ENCODE measurements around the gene CXCR6. TPM values are rescaled to one million over a fixed set of nuclear protein-coding genes. Genes with fewer than 3 reads are reported as not detected.
A peak's percentile ranks its signal among the peaks of the same experiment; 100 is the strongest.

The CXCR6 gene
- total and polyA plus RNA-seq, 3 experiments from 2014 or later: 5.8 to 70.8 (median 5.9) TPM

DNA sequence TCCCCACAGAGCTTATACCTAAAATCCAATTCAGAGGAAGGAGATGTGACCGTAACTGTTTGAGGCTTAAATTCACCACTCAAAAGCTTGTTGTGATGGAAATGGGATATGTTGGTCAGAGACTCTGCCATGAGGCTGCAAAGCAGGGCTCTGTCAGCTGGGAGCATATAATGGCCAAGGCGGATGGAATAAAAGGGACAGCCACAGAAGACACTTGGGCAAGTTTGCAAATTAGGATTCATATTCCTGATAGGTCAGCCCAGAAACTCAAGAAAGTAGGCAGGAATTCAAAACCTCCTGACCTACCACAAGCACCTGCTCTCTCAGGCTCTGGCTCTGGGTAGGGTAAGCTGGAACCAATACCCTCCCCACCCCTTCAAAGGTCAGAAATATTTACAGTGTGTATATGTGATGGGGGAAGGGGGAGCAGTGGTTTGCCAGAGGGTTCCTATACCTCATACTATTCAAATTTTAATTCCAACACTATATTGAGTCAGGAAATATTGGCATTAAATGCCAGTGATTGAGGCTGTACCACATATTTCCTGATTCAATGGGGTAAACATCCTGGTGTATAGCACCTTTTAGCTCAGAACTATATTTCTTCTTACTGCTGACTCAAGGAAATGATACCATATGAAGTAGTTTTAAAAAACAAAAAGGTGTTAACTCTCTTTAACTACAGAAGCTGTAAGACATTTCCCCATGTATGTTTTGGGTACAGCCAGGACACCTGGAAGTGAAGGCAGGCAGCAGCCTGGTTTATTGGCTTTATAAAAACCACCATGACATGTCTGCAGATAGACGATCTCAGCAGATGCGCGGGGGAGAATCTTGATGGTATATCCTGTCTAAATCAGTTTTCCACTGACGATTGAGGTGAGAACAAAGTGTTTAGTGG, 33.2 kb downstream of the CXCR6 start:
- H3K27me3 Mint-ChIP-seq: peaks cover 0 to 2% of the 10 kb centered on the region in 2 donors

DNA sequence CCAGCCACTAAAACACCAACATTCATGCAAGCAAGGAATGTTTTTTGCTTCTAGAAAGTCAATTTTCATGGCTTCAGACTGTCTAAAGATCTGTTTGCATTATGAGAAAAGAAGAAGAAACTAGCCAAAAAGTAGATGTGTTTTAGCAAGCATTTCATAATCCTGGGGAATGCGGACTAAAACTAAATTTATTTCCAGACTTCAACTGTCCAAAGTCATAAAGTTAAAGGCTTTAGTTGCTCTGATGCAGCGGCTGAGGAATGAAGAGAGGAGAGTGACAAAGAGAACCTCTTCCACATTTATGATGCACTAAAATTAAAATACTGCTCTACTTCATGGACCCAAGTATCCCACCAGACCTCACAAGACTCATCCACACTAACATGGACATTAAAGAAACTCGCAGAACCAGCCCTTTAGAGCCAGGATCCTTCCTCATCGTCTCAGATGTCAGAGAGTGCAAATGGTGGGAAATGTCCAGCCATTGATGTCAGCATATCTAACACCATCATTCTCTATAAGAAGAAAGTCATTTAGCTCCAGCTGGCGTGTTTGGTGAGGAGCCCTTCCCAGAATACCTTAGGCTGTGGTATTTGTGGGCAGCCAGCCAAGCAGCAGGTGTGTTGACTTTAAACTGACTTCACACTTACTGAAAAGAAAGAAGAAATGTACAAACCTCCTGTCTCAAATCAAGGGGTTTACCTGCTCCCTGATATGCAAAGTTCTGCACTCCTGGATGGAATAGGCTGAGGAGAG, 34.9 kb downstream of the CXCR6 start:
- Mint-ChIP-seq H3K4me3 (peak overlapping the region; percentile 29 to 91 (median 85)), H3K4me1 (peaks cover 81 to 98% (median 87%) of the 10 kb centered on the region in 3 donors), H3K9me3 (no peaks in the 10 kb centered on the region), H3K27ac (peak overlapping the region; percentile 81 to 98 (median 98)), H3K27me3 (peaks cover 0 to 2% of the 10 kb centered on the region in 2 donors), H3K36me3 (peaks cover 23 to 77% (median 27%) of the 10 kb centered on the region in 3 donors)
- CTCF ChIA-PET: interaction anchor here (1.8 to 2.5 kb wide), 3 partner anchors 10 to 101 kb away, joined by 4 to 7 read pairs (median 6); no protein-coding TSS in a partner anchor
- Histone ChIP-seq H3K27ac (ENCODE audit: low read depth, low read length) (no peak overlapping the region), H3K4me3 (ENCODE audit: low read length) (no peak overlapping the region), H3K4me1 (ENCODE audit: insufficient read depth, low read length) (peaks cover 83% of the 10 kb centered on the region), H3K9me3 (ENCODE audit: low read length) (no peaks in the 10 kb centered on the region), H3K27me3 (ENCODE audit: insufficient read depth, low read length, poor library complexity, severe bottlenecking) (no peaks in the 10 kb centered on the region), H3K36me3 (ENCODE audit: insufficient read depth, low read length) (peaks cover 36% of the 10 kb centered on the region)
- POLR2A ChIA-PET: interaction anchor here (0.7 to 1.8 kb wide), 2 partner anchors 20 to 35 kb away, joined by 4 to 9 read pairs; partner anchors contain the start of gene CXCR6
- DNase-seq: peak in 3 of 5 donors; percentile 21 to 39 (median 30)

More for the DNA sequence above, 33.2 kb downstream of the CXCR6 start:
- Mint-ChIP-seq H3K4me1 (peaks cover 90 to 97% (median 96%) of the 10 kb centered on the region in 3 donors), H3K9me3 (no peaks in the 10 kb centered on the region), H3K36me3 (peaks cover 24 to 75% (median 29%) of the 10 kb centered on the region in 3 donors), H3K4me3 (peak overlapping the region; percentile 9 to 87 (median 58)), H3K27ac (peak overlapping the region; percentile 78 to 98 (median 93))
- Histone ChIP-seq H3K27ac (ENCODE audit: low read depth, low read length) (peak overlapping the region; percentile 20), H3K36me3 (ENCODE audit: insufficient read depth, low read length) (peaks cover 31% of the 10 kb centered on the region), H3K27me3 (ENCODE audit: insufficient read depth, low read length, poor library complexity, severe bottlenecking) (no peaks in the 10 kb centered on the region), H3K4me3 (ENCODE audit: low read length) (peak overlapping the region; percentile 0), H3K4me1 (ENCODE audit: insufficient read depth, low read length) (peaks cover 92% of the 10 kb centered on the region), H3K9me3 (ENCODE audit: low read length) (no peaks in the 10 kb centered on the region)
- ChIA-PET CTCF (interaction anchor here (1.0 to 2.5 kb wide), 12 partner anchors 8 to 134 kb away, joined by 3 to 10 read pairs (median 6); partner anchors contain the start of genes CXCR6 and LZTFL1), POLR2A (interaction anchor here (0.7 to 2.1 kb wide), 10 partner anchors 11 to 1140 kb away, joined by 3 to 16 read pairs (median 4); partner anchors contain the start of genes CXCR6 and FYCO1)
- peak; percentile 32 to 71 (median 38) for DNase-seq

DNA sequence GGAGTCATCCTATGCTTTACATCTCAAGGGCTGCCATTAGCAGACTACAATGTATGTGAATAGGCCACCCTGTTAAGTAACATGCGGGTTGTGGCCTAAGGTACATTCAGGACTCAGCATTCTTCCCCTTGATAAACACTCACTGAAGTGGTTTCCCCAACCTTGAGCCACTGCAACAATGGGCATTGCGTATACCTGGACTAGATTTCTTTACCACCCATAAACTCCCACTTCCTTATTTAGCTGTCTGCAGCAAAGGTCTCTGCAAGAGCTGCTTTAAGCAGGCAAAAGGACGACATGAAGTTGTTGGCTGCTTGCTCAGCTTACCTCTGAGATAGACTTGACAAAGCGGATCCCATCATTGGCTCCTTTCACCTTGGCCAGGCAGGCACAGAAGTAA, 36.1 kb downstream of the CXCR6 start:
- Histone ChIP-seq H3K27me3 (ENCODE audit: insufficient read depth, low read length, poor library complexity, severe bottlenecking) (no peaks in the 10 kb centered on the region), H3K4me1 (ENCODE audit: insufficient read depth, low read length) (peaks cover 74% of the 10 kb centered on the region), H3K9me3 (ENCODE audit: low read length) (no peaks in the 10 kb centered on the region), H3K4me3 (ENCODE audit: low read length) (no peak overlapping the region), H3K27ac (ENCODE audit: low read depth, low read length) (no peak overlapping the region), H3K36me3 (ENCODE audit: insufficient read depth, low read length) (peaks cover 44% of the 10 kb centered on the region)
- H3K27me3 Mint-ChIP-seq: peaks cover 0 to 2% of the 10 kb centered on the region in 2 donors
- peaks cover 29 to 80% (median 31%) of the 10 kb centered on the region in 3 donors for H3K36me3 Mint-ChIP-seq
- CTCF ChIA-PET: interaction anchor here (0.8 to 2.1 kb wide), 3 partner anchors 12 to 100 kb away, joined by 3 to 6 read pairs (median 4); no protein-coding TSS in a partner anchor
- peak overlapping the region; percentile 39 to 98 (median 88) for H3K27ac Mint-ChIP-seq
- H3K4me1 Mint-ChIP-seq: peaks cover 81 to 100% (median 88%) of the 10 kb centered on the region in 3 donors
- no peaks in the 10 kb centered on the region for H3K9me3 Mint-ChIP-seq
- no peak for DNase-seq
- POLR2A ChIA-PET: interaction anchor here (0.6 to 2.2 kb wide), 3 partner anchors 14 to 128 kb away, joined by 3 to 6 read pairs (median 6); no protein-coding TSS in a partner anchor
- peak overlapping the region in 6 of 7 donors; percentile 16 to 89 (median 60) for H3K4me3 Mint-ChIP-seq

DNA sequence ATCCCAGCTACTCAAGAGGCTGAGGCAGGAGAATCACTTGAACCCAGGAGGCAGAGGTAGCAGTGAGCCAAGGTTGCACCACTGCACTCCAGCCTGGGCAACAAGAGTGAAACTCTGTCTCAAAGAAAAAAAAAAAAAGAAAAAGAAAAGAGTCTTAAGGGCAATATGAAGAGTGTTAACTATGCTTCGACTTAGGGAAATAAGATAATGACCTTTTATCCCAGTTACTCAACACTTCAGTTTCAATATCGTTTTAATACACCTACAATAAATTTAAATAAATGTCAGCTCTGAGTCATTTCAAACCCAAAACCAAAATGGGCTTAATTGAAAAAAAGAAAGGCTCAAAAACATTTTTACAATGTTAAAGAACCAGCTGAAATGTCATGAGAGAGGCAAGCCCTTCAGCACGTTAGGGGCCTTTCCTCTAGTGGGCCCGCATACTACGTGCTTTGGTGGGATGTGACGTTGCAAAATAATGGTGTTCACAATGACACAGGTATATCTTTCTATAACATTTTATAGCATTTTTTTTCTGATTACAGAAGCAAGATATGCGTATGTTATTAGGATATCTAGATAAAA, 37.1 kb downstream of the CXCR6 start:
- Mint-ChIP-seq H3K9me3 (no peaks in the 10 kb centered on the region), H3K4me3 (peak overlapping the region in 5 of 7 donors; percentile 23 to 57 (median 45)), H3K27ac (peak overlapping the region; percentile 39 to 98 (median 88)), H3K4me1 (peaks cover 80 to 100% (median 86%) of the 10 kb centered on the region in 3 donors), H3K27me3 (peaks cover 0 to 2% of the 10 kb centered on the region in 2 donors), H3K36me3 (peaks cover 26 to 80% (median 39%) of the 10 kb centered on the region in 3 donors)
- ChIA-PET CTCF (interaction anchor here (0.8 to 2.1 kb wide), 4 partner anchors 11 to 99 kb away, joined by 3 to 6 read pairs (median 4); no protein-coding TSS in a partner anchor), POLR2A (interaction anchor here (1.1 to 2.2 kb wide), 3 partner anchors 14 to 37 kb away, joined by 3 to 6 read pairs (median 3); partner anchors contain the start of gene CXCR6)
- Histone ChIP-seq H3K27ac (ENCODE audit: low read depth, low read length) (no peak overlapping the region), H3K4me3 (ENCODE audit: low read length) (no peak overlapping the region), H3K27me3 (ENCODE audit: insufficient read depth, low read length, poor library complexity, severe bottlenecking) (no peaks in the 10 kb centered on the region), H3K4me1 (ENCODE audit: insufficient read depth, low read length) (peaks cover 65% of the 10 kb centered on the region), H3K9me3 (ENCODE audit: low read length) (no peaks in the 10 kb centered on the region), H3K36me3 (ENCODE audit: insufficient read depth, low read length) (peaks cover 41% of the 10 kb centered on the region)
- peak in 2 of 5 donors; percentile 31 to 62 for DNase-seq

DNA sequence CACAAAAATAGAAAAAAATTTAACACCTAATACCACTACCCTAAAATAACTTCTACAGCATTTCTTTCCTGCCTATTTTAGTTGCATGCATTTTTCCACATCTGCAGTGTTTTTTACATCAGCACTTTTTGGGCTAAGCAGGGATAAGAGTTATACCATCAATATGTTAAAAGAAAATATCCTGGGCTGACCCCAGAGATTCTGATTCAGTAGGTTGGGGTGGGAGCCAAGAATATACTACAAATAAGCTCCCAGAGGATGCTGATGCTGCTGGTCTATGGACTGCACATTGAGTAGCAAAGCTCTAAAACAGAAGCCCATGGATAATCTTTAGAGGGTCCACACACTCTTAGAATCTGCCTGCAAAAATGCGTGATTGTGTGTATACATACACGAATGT, 37.6 kb downstream of the CXCR6 start:
- H3K27ac ChIP-seq (ENCODE audit: low read depth, low read length): no peak overlapping the region
- peaks cover 80 to 100% (median 86%) of the 10 kb centered on the region in 3 donors for H3K4me1 Mint-ChIP-seq
- peaks cover 40% of the 10 kb centered on the region for H3K36me3 ChIP-seq (ENCODE audit: insufficient read depth, low read length)
- ChIA-PET CTCF (interaction anchor here (1.0 to 2.1 kb wide), 3 partner anchors 10 to 42 kb away, joined by 4 to 6 read pairs (median 5); no protein-coding TSS in a partner anchor), POLR2A (interaction anchor here (1.1 to 2.2 kb wide), 2 partner anchors 13 to 37 kb away, joined by 3 to 6 read pairs; partner anchors contain the start of gene CXCR6)
- no peaks in the 10 kb centered on the region for H3K9me3 Mint-ChIP-seq
- no peak overlapping the region for H3K4me3 ChIP-seq (ENCODE audit: low read length)
- peak overlapping the region in 4 of 7 donors; percentile 21 to 48 (median 40) for H3K4me3 Mint-ChIP-seq
- peaks cover 26 to 80% (median 39%) of the 10 kb centered on the region in 3 donors for H3K36me3 Mint-ChIP-seq
- H3K27me3 Mint-ChIP-seq: no peaks in the 10 kb centered on the region
- H3K27me3 ChIP-seq (ENCODE audit: insufficient read depth, low read length, poor library complexity, severe bottlenecking): no peaks in the 10 kb centered on the region
- peak overlapping the region; percentile 48 to 98 (median 88) for H3K27ac Mint-ChIP-seq
- no peak for DNase-seq
- H3K4me1 ChIP-seq (ENCODE audit: insufficient read depth, low read length): peaks cover 60% of the 10 kb centered on the region
- no peaks in the 10 kb centered on the region for H3K9me3 ChIP-seq (ENCODE audit: low read length)

DNA sequence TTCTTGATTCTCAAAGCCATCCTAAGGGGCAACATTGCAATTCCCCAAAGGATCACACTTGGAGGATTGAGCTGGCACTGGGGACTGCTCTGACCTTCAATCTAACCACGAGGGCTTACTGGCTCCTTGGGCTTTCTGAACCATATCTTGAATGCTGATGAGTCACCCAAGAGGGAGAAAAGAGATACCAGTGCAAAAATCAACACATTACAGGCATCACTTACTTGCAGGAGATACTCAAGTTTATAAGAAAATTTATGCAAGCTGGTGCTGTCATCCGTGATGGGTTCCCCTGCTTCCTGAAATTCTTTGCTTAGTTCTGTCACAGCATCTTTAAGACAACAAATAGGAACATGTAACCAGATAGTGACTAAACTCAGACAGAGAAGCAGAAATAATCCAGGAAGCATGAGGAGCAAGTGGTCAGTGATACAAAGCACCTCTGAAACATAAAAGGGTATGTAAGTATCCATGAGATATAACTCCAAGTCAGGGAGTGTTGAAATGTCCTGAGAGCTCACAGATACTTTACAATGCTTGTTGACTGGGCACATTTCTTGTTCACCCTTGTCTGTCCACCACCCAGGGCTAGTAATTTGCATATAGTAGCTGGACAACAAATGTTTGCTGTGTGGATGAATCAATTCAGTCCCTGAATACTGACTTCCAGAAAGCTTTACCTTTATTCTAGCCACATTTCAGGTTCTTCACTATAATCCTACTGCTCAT, 38.2 kb downstream of the CXCR6 start:
- Histone ChIP-seq H3K9me3 (ENCODE audit: low read length) (no peaks in the 10 kb centered on the region), H3K27ac (ENCODE audit: low read depth, low read length) (no peak overlapping the region), H3K27me3 (ENCODE audit: insufficient read depth, low read length, poor library complexity, severe bottlenecking) (no peaks in the 10 kb centered on the region), H3K4me3 (ENCODE audit: low read length) (no peak overlapping the region), H3K4me1 (ENCODE audit: insufficient read depth, low read length) (peaks cover 56% of the 10 kb centered on the region), H3K36me3 (ENCODE audit: insufficient read depth, low read length) (peaks cover 46% of the 10 kb centered on the region)
- POLR2A ChIA-PET: no interaction called here
- no peaks in the 10 kb centered on the region for H3K27me3 Mint-ChIP-seq
- CTCF ChIA-PET: interaction anchor here (0.7 to 2.1 kb wide), 6 partner anchors 10 to 388 kb away, joined by 3 to 6 read pairs (median 4); no protein-coding TSS in a partner anchor
- DNase-seq: no peak
- no peaks in the 10 kb centered on the region for H3K9me3 Mint-ChIP-seq
- peaks cover 79 to 100% (median 86%) of the 10 kb centered on the region in 3 donors for H3K4me1 Mint-ChIP-seq
- H3K4me3 Mint-ChIP-seq: peak overlapping the region in 4 of 7 donors; percentile 21 to 48 (median 40)
- H3K27ac Mint-ChIP-seq: peak overlapping the region; percentile 48 to 98 (median 86)
- peaks cover 28 to 84% (median 39%) of the 10 kb centered on the region in 3 donors for H3K36me3 Mint-ChIP-seq

All from CD8-positive, alpha-beta memory T cell (primary cell).